GM12875 (cell line): ENCODE results near the gene CHCHD5.

Source experiments
- H3K4me3 ChIP-seq: one replicate; pipeline ENCODE4 v1.5.1; 2011; ENCODE audit warnings: low read depth, low read length, control low read depth
- CTCF ChIP-seq: IDR thresholded peaks from 2 replicates; pipeline ENCODE4 v1.5.1; 2011; ENCODE audit warnings: low read depth, mild to moderate bottlenecking, control low read depth, inconsistent platforms, low read length, moderate library complexity, borderline replicate concordance; ENCODE audit not compliant: insufficient read depth

CHCHD5 gene

GRCh38 chr2:112579241-112579640 is 5.2 kb upstream of the CHCHD5 start:
- no peak overlapping the region for H3K4me3 ChIP-seq
- TF ChIP-seq CTCF, result no peak

GRCh38 chr2:112580084-112580483 is 4.3 kb upstream of the CHCHD5 start:
- no peak overlapping the region for H3K4me3 ChIP-seq
- TF ChIP-seq CTCF, result no peak

GRCh38 chr2:112582314-112582746 is 2.1 kb upstream of the CHCHD5 start:
- TF ChIP-seq CTCF, result peak; percentile 25; the same call in 1 of the 2 replicates

GRCh38 chr2:112583497-112584133 is 794 bp upstream of the CHCHD5 start:
- H3K4me3 ChIP-seq, result peak overlapping the region; percentile 58

More at GRCh38 chr2:112582314-112582746, 2.1 kb upstream of the CHCHD5 start:
- H3K4me3 ChIP-seq, result no peak overlapping the region

GRCh38 chr2:112584891-112585250 is 462 bp downstream of the CHCHD5 start:
- H3K4me3 ChIP-seq, result peak overlapping the region; percentile 55
- no peak for TF ChIP-seq CTCF

More at GRCh38 chr2:112583497-112584133, 794 bp upstream of the CHCHD5 start:
- peak; percentile 20; the same call in 1 of the 2 replicates for TF ChIP-seq CTCF

GRCh38 chr2:112585400-112585799 is 991 bp downstream of the CHCHD5 start:
- no peak for TF ChIP-seq CTCF
- H3K4me3 ChIP-seq, result peak overlapping the region; percentile 55

GRCh38 chr2:112585873-112586464 is 1.6 kb downstream of the CHCHD5 start:
- no peak overlapping the region for H3K4me3 ChIP-seq
- TF ChIP-seq CTCF, result no peak
